Measurements from ENCODE around the gene OTUB2. TPM values are rescaled to one million over a fixed set of nuclear protein-coding genes. Genes with fewer than 3 reads are reported as not detected.

Gene OTUB2
- polyA plus RNA-seq, 1 of the 3 experiments (the other 2 are of a cell fraction): 1.4 TPM

GRCh38 chr14:93987815-93988476, 38.2 kb upstream of the OTUB2 start:
- Histone ChIP-seq H4K20me1 (ENCODE audit: insufficient read depth) (no peaks in the 10 kb centered on the region), H3K9ac (no peak overlapping the region), H3K9me2 (no peaks in the 10 kb centered on the region), H3K4me3 (ENCODE audit: low read depth in 2 of 2, low read length in 1 of 2) (no peak overlapping the region), H3K79me2 (ENCODE audit: insufficient read depth) (no peaks in the 10 kb centered on the region), H3K27me3 (ENCODE audit: insufficient read depth) (no peaks in the 10 kb centered on the region), H3F3A (replicated peaks; ENCODE audit: insufficient read depth) (no peaks in the 10 kb centered on the region), H3K27ac (ENCODE audit: low read depth in 2 of 2, low read length in 1 of 2) (no peak overlapping the region), H3K36me3 (replicated peaks in 1 of 2; ENCODE audit: control insufficient read depth in 1 of 2, insufficient read depth in 2 of 2, low read length in 1 of 2) (no peaks in the 10 kb centered on the region), H3K9me3 (no peaks in the 10 kb centered on the region), H2AFZ (ENCODE audit: low read depth) (no peak overlapping the region), H3K4me2 (no peak overlapping the region), H3K4me1 (ENCODE audit: control insufficient read depth in 1 of 2, insufficient read depth in 2 of 2, low read depth in 1 of 2, low read length in 1 of 2) (peaks cover 5 to 7% of the 10 kb centered on the region in 2 experiments; a peak in 2 of 4 replicates)
- 87% methylated on average over 3 of the region's 3 CpGs for WGBS (ENCODE audit: low lambda C conversion rate)
- no peak for DNase-seq
- TF ChIP-seq IRF3 (IDR thresholded peaks at IDR 0.05; ENCODE audit: low read depth, low read length) (no peak), CTCF (IDR thresholded peaks at IDR 0.05) (no peak), CHD2 (IDR thresholded peaks at IDR 0.05; ENCODE audit: low read length, partially characterized antibody) (no peak), USF1 (IDR thresholded peaks at IDR 0.05; ENCODE audit: borderline replicate concordance, low read depth) (no peak), MXI1 (IDR thresholded peaks at IDR 0.05; ENCODE audit: low read depth, low read length) (no peak), SIN3A (IDR thresholded peaks at IDR 0.05; ENCODE audit: borderline replicate concordance, low read depth, low read length) (no peak), MEF2A (IDR thresholded peaks at IDR 0.05; ENCODE audit: borderline replicate concordance, low read depth) (no peak), RXRA (IDR thresholded peaks at IDR 0.05; ENCODE audit: borderline replicate concordance, low read depth) (no peak), TCF12 (IDR thresholded peaks at IDR 0.05) (no peak), JUND (IDR thresholded peaks at IDR 0.05) (no peak), FOXM1 (IDR thresholded peaks at IDR 0.05; ENCODE audit: low read depth) (no peak), RFX5 (IDR thresholded peaks at IDR 0.05; ENCODE audit: low read length) (no peak), POLR2AphosphoS5 (IDR thresholded peaks at IDR 0.05; ENCODE audit: low read depth, low read length) (no peak), RAD21 (IDR thresholded peaks at IDR 0.05; ENCODE audit: low read length) (no peak), GATA2 (CRISPR knock-in tag; IDR thresholded peaks at IDR 0.05) (no peak), REST (IDR thresholded peaks at IDR 0.05; ENCODE audit: low read depth, low read length) (no peak), YY1 (IDR thresholded peaks at IDR 0.05; ENCODE audit: low read depth) (no peak), EZH2phosphoT487 (IDR thresholded peaks at IDR 0.05; ENCODE audit: borderline replicate concordance, low read depth) (no peak), EP300 (IDR thresholded peaks at IDR 0.05; ENCODE audit: borderline replicate concordance in 1 of 2, low read depth in 1 of 2, low read length in 1 of 2) (no peak), NRF1 (IDR thresholded peaks at IDR 0.05; ENCODE audit: low read depth, low read length) (no peak)
- ChIA-PET POLR2A (no interaction called here), CTCF (interaction anchor here (1.7 kb wide), 1 partner anchor 149 kb away, joined by 5 read pairs; no protein-coding TSS in a partner anchor)
